GM18520 (cell line): ENCODE measurements around the gene ADD1.
A peak's percentile ranks its signal among the peaks of the same experiment; 100 is the strongest.
"Not testable (repeated sequence)": the region's sequence is repeated elsewhere in the genome, so short reads cannot be mapped to it uniquely, and the experiment has no call there.

Experiments
- ATAC-seq: cut with Tn5 transposase; IDR thresholded peaks from one replicate; pipeline ENCODE4 v1.9.1; 2021; ENCODE audit not compliant: unreplicated experiment

ADD1 gene

GRCh38 chr4:2932321-2932950 is 88.8 kb downstream of the ADD1 start:
- ATAC-seq: no peak

GRCh38 chr4:2932951-2933565 is 89.4 kb downstream of the ADD1 start:
- no peak for ATAC-seq

GRCh38 chr4:2933566-2934076 is 90.0 kb downstream of the ADD1 start:
- ATAC-seq: no peak

GRCh38 chr4:2934077-2934812 is 90.6 kb downstream of the ADD1 start:
- ATAC-seq: no peak

GRCh38 chr4:2934813-2935761 is 91.4 kb downstream of the ADD1 start:
- peak; percentile 32 for ATAC-seq

GRCh38 chr4:2935762-2936743 is 92.4 kb downstream of the ADD1 start:
- ATAC-seq: no peak

- peak; percentile 20 for ATAC-seq
Observed at GRCh38 chr4:2936773-2937145, 93.1 kb downstream of the ADD1 start.

- peak; percentile 14 for ATAC-seq
Observed at GRCh38 chr4:2937146-2937857, 93.7 kb downstream of the ADD1 start.

GRCh38 chr4:2937986-2938385 is 94.3 kb downstream of the ADD1 start:
- ATAC-seq: no peak

- ATAC-seq: not testable (repeated sequence)
Observed at GRCh38 chr4:2938411-2938810, 94.8 kb downstream of the ADD1 start.

- no peak for ATAC-seq
Observed at GRCh38 chr4:2938906-2939305, 95.3 kb downstream of the ADD1 start.

- no peak for ATAC-seq
Observed at GRCh38 chr4:2939383-2940243, 96.0 kb downstream of the ADD1 start.

GRCh38 chr4:2940267-2941137 is 96.9 kb downstream of the ADD1 start:
- no peak for ATAC-seq

GRCh38 chr4:2941138-2942036 is 97.7 kb downstream of the ADD1 start:
- ATAC-seq: no peak

GRCh38 chr4:2942037-2942531 is 98.4 kb downstream of the ADD1 start:
- ATAC-seq: no peak
